ENCODE data around the gene MAP2K7.

- no peak for TF ChIP-seq POLR2A (IDR thresholded peaks at IDR 0.05; ENCODE audit: low read depth, low read length)
- TF ChIP-seq POLR2AphosphoS5 (IDR thresholded peaks at IDR 0.05; ENCODE audit: low read depth, low read length) = no peak
Measured at GRCh38 chr19:7863157-7863970, 40.3 kb upstream of the MAP2K7 start.
